ENCODE measurements around the gene SLC12A1.

DNA sequence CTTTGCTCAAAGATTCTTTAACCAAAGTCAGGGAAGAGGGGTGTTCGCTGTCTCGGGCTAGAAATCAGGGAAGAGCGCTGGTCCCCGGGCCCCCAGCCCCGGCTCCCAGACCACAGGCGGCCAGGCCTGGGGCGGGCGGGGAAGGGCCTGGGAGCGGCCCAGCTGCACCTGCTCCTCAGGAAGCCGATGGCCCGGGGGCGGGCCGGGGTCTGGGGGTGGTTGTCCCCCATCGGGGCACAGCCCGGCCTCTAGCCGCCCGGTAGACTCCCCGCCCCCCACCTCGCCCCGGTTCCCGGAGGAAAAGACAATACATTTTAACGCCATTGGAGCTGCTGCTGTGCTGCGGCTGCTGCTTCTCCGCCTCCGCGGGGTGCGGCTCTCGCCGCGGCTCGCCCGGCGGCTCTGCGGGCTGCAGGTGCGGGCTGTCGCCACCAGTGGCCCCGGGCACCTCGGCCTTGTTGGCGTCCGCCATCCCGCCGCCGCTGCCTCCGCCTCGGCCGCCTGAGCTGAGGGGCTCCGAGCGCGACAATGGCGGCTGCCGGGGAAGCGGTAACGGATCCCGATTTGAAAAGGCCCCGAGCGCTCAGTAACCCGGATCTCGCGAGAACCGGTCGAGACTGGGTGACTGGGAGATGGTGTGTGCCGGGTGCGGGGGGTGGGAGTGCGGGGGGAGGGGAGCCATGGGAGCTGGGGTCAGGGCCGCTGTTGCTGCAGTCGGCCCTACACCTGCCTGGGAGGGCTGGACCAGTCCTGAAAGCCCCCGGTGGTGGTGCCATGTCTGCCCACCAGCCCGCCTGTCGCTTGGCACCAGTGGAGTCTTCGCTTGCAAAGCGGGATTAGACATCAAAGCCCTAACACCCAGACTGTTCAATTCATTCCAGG lies 28.1 kb upstream of the SLC12A1 start, which contains the start of gene MYEF2:
- TF ChIP-seq EZH2 (IDR thresholded peaks at IDR 0.05) (peak; percentile 20), EZH2phosphoT487 (IDR thresholded peaks at IDR 0.05) (no peak)
- TF ChIP-seq, protein P1, sequence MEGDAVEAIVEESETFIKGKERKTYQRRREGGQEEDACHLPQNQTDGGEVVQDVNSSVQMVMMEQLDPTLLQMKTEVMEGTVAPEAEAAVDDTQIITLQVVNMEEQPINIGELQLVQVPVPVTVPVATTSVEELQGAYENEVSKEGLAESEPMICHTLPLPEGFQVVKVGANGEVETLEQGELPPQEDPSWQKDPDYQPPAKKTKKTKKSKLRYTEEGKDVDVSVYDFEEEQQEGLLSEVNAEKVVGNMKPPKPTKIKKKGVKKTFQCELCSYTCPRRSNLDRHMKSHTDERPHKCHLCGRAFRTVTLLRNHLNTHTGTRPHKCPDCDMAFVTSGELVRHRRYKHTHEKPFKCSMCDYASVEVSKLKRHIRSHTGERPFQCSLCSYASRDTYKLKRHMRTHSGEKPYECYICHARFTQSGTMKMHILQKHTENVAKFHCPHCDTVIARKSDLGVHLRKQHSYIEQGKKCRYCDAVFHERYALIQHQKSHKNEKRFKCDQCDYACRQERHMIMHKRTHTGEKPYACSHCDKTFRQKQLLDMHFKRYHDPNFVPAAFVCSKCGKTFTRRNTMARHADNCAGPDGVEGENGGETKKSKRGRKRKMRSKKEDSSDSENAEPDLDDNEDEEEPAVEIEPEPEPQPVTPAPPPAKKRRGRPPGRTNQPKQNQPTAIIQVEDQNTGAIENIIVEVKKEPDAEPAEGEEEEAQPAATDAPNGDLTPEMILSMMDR (IDR thresholded peaks at IDR 0.05): peak; percentile 28
